DMS153 (cell line): Measurements from ENCODE around the gene TMEM91.
"Not testable (repeated sequence)": the region's sequence is repeated elsewhere in the genome, so short reads cannot be mapped to it uniquely, and the experiment has no call there.

Source experiments
- DNase-seq: peaks from one replicate; lab custom pipeline; 2025; lab: John Stamatoyannopoulos, UW

The TMEM91 gene

GRCh38 chr19:41376241-41376997, at the start of gene TMEM91:
TMEM91 (plus strand) TSS chr19:41376533; CDS start chr19:41378310, 1,777 bp downstream.
- DNase-seq = peak; percentile 35

- no peak for DNase-seq
Measured at GRCh38 chr19:41327076-41327575, 49.2 kb upstream of the TMEM91 start.

- peak; percentile 32 for DNase-seq
Measured at GRCh38 chr19:41327576-41328156, 48.7 kb upstream of the TMEM91 start.

GRCh38 chr19:41328157-41328841, 48.0 kb upstream of the TMEM91 start:
- DNase-seq = no peak

GRCh38 chr19:41328842-41329225, 47.5 kb upstream of the TMEM91 start:
- no peak for DNase-seq

GRCh38 chr19:41330481-41330880, 45.9 kb upstream of the TMEM91 start:
- DNase-seq = no peak

GRCh38 chr19:41330946-41331678, 45.2 kb upstream of the TMEM91 start:
- no peak for DNase-seq

- no peak for DNase-seq
Measured at GRCh38 chr19:41332000-41332399, 44.3 kb upstream of the TMEM91 start.

- DNase-seq = no peak
Measured at GRCh38 chr19:41332468-41332867, 43.9 kb upstream of the TMEM91 start.

GRCh38 chr19:41334793-41335192, 41.5 kb upstream of the TMEM91 start:
- no peak for DNase-seq

- DNase-seq = no peak
Measured at GRCh38 chr19:41335467-41335866, 40.9 kb upstream of the TMEM91 start.

GRCh38 chr19:41339936-41340335, 36.4 kb upstream of the TMEM91 start:
- DNase-seq = no peak

GRCh38 chr19:41341669-41342490, 34.5 kb upstream of the TMEM91 start:
- peak; percentile 34 for DNase-seq

GRCh38 chr19:41344162-41344561, 32.2 kb upstream of the TMEM91 start:
- no peak for DNase-seq

- DNase-seq = not testable (repeated sequence)
Measured at GRCh38 chr19:41346916-41347315, 29.4 kb upstream of the TMEM91 start.

- no peak for DNase-seq
Measured at GRCh38 chr19:41350735-41351338, 25.5 kb upstream of the TMEM91 start.

GRCh38 chr19:41351339-41352245, 24.7 kb upstream of the TMEM91 start:
- no peak for DNase-seq

GRCh38 chr19:41352279-41352608, 24.1 kb upstream of the TMEM91 start:
- no peak for DNase-seq

- DNase-seq = no peak
Measured at GRCh38 chr19:41352609-41353465, 23.5 kb upstream of the TMEM91 start.
